ENCODE measurements around the gene EMC6.

DNA sequence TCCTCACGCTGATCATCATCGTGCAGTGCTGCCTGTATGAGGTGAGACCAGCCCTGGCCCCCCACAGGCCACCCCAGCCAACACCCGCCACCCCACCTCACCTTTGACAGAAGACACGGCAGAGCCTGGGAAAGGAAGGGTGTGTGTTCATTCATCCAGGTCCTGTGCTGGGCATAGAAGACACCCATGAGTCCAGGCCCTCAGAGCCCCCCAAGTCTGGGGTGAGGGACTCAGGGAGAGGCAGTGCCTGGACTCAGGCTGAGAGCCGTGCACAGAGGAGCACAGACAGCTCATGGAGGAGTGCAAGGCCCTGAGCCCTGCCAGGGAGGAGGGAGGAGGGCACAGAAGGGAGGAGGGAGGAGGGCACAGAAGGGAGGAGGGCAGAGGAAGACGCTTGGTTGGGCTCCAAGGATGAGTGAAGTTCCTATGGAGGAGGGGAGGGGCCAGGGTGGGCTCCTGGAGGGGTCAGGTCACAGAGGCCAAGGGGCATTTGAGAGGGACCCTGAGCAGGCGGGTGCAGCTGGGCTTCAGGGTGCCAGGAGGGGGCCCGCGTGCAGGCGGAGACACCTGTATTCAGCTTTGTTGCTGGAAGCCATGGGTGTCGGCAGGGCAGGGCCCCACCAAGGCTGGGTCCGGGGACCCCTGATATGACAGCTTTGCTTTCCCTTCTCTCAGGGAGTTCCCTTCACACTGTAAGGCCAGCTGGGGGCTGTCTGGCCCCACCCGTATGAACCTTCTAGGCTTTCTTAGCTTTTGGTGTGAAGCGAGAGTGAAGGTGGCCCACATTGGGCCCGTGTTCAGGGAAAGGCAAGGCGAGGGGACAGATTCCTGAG is 11.6 kb upstream of the EMC6 start:
- TF ChIP-seq, protein P1, sequence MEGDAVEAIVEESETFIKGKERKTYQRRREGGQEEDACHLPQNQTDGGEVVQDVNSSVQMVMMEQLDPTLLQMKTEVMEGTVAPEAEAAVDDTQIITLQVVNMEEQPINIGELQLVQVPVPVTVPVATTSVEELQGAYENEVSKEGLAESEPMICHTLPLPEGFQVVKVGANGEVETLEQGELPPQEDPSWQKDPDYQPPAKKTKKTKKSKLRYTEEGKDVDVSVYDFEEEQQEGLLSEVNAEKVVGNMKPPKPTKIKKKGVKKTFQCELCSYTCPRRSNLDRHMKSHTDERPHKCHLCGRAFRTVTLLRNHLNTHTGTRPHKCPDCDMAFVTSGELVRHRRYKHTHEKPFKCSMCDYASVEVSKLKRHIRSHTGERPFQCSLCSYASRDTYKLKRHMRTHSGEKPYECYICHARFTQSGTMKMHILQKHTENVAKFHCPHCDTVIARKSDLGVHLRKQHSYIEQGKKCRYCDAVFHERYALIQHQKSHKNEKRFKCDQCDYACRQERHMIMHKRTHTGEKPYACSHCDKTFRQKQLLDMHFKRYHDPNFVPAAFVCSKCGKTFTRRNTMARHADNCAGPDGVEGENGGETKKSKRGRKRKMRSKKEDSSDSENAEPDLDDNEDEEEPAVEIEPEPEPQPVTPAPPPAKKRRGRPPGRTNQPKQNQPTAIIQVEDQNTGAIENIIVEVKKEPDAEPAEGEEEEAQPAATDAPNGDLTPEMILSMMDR (IDR thresholded peaks at IDR 0.05) = no peak
- TF ChIP-seq EP300 (IDR thresholded peaks at IDR 0.05) = no peak
- TF ChIP-seq POLR2A (IDR thresholded peaks at IDR 0.05) = no peak
